AG04449 (cell line): ENCODE measurements around the gene PGRMC2.

Experiments used
- CTCF ChIA-PET: fragments of 350-600 bp; formaldehyde crosslinking; extraction: SDS; loops from one replicate; lab custom pipeline; 2021; ENCODE audit warnings: antibody characterized with exemption; lab: Yijun Ruan, JAX
- POLR2A ChIA-PET: fragments of 400-600, 350-600 bp; formaldehyde crosslinking; extraction: SDS; loops from one replicate; lab custom pipeline; 2020; ENCODE audit warnings: antibody characterized with exemption, inconsistent platforms; lab: Yijun Ruan, JAX
- DNase-seq: peaks from one replicate; pipeline ENCODE4 v3.0.0-alpha.2; 2010; ENCODE audit warnings: low read depth, low spot score
- H3K4me3 ChIP-seq: 2 replicates; pipeline ENCODE4 v1.5.1; 2011; ENCODE audit warnings: low read depth, mild to moderate bottlenecking, control low read depth, low read length
- CTCF ChIP-seq: IDR thresholded peaks from one replicate; pipeline ENCODE4 v1.5.1; 2011; ENCODE audit warnings: mild to moderate bottlenecking, moderate library complexity, low read length, control low read depth, inconsistent platforms; ENCODE audit not compliant: insufficient read depth; ENCODE audit errors: missing control alignments

Gene PGRMC2

GRCh38 chr4:128228845-128229795 is 58.5 kb downstream of the PGRMC2 start:
- H3K4me3 ChIP-seq = no peak overlapping the region
- TF ChIP-seq CTCF = no peak
- CTCF ChIA-PET = interaction anchor here (1.2 to 1.8 kb wide), 3 partner anchors 9 to 110 kb away, joined by 3 to 9 read pairs (median 3); no protein-coding TSS in a partner anchor
- POLR2A ChIA-PET = interaction anchor here (0.9 to 1.4 kb wide), 2 partner anchors 12 to 13 kb away, joined by 4 read pairs; no protein-coding TSS in a partner anchor
- DNase-seq = no peak

DNA sequence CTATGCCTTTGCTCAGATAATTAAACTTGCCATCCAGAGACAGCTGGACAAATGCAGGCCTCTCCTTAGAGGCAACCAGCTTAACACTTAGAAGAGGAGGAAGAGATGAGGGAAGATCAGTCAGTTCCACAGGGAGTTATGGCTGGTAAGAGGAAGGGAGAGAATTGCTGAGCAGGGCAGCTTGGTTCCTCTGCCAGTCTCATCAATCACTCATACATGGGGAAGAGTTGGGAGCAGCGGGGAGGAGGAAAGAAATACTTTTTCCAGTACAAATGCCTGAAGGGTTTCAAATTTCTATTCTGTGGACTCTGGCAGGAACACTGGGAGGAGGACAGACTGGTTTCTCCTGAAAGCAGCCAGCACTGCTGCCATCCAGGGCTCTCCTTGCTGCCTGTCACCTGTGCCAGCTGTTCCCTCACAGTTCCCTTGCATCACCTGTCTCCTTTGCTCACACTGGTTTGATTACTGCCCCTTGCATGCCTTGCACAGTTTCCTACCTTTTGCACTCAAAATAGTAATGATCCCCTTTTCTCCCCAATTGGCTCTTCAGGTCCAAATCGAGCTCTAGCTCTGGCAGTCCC is 59.5 kb downstream of the PGRMC2 start:
- ChIA-PET CTCF (interaction anchor here (0.6 to 1.8 kb wide), 3 partner anchors 8 to 111 kb away, joined by 3 to 9 read pairs (median 3); no protein-coding TSS in a partner anchor), POLR2A (interaction anchor here (1.2 to 1.4 kb wide), 2 partner anchors 13 to 143 kb away, joined by 4 read pairs; no protein-coding TSS in a partner anchor)
- DNase-seq = no peak
- TF ChIP-seq CTCF = no peak
- H3K4me3 ChIP-seq = no peak overlapping the region

DNA sequence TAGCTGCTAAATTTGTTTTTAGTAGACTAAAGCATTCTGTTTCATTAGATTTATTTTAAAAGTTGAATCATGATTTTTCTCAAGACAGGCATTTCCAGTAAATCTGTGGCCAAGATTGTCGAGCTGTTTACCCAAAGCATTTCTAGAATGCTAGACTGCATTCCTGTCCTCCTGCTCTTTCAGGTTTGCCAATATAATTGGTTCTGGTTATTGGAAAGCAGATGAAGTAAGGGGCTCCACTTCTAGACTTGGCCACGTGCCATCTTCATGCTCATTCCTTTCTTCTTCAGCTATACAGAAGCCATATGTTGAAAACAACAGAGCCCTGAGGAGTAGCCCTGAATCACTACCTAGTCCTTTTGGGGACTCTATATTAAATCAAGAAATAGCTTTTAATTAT is 62.5 kb downstream of the PGRMC2 start:
- peak; percentile 89 for DNase-seq
- CTCF ChIA-PET = interaction anchor here (0.6 to 1.8 kb wide), 7 partner anchors 9 to 327 kb away, joined by 3 to 5 read pairs (median 3); no protein-coding TSS in a partner anchor
- H3K4me3 ChIP-seq = no peak overlapping the region
- no peak for TF ChIP-seq CTCF
- POLR2A ChIA-PET = interaction anchor here (0.8 to 1.4 kb wide), 2 partner anchors 16 to 61 kb away, joined by 3 to 12 read pairs; no protein-coding TSS in a partner anchor

- ChIA-PET CTCF (interaction anchor here (1.0 to 2.3 kb wide), 3 partner anchors 16 to 30 kb away, joined by 3 to 7 read pairs (median 4); no protein-coding TSS in a partner anchor), POLR2A (no interaction called here)
- DNase-seq = no peak
- no peak for TF ChIP-seq CTCF
- no peak overlapping the region for H3K4me3 ChIP-seq
Observed at GRCh38 chr4:128221586-128221985, 66.0 kb downstream of the PGRMC2 start.

- DNase-seq = no peak
- no peak for TF ChIP-seq CTCF
- H3K4me3 ChIP-seq = no peak overlapping the region
- ChIA-PET POLR2A (no interaction called here), CTCF (interaction anchor here (0.8 to 2.3 kb wide), 8 partner anchors 8 to 308 kb away, joined by 3 to 9 read pairs (median 5); no protein-coding TSS in a partner anchor)
Observed at GRCh38 chr4:128220286-128221235, 67.1 kb downstream of the PGRMC2 start.
